DMS53 (cell line): ENCODE data around the gene CA4.
"Not testable (repeated sequence)": the region's sequence is repeated elsewhere in the genome, so short reads cannot be mapped to it uniquely, and the experiment has no call there.

Source experiments
- DNase-seq: peaks from one replicate; lab custom pipeline; 2025; lab: John Stamatoyannopoulos, UW

The CA4 gene

GRCh38 chr17:60174767-60175166, 25.0 kb downstream of the CA4 start:
- DNase-seq: peak; percentile 32

- not testable (repeated sequence) for DNase-seq
Measured at GRCh38 chr17:60176763-60177162, 27.0 kb downstream of the CA4 start.

- peak; percentile 53 for DNase-seq
Measured at GRCh38 chr17:60178180-60178579, 28.4 kb downstream of the CA4 start.

- DNase-seq: not testable (repeated sequence)
Measured at GRCh38 chr17:60180380-60180779, 30.6 kb downstream of the CA4 start.

DNA sequence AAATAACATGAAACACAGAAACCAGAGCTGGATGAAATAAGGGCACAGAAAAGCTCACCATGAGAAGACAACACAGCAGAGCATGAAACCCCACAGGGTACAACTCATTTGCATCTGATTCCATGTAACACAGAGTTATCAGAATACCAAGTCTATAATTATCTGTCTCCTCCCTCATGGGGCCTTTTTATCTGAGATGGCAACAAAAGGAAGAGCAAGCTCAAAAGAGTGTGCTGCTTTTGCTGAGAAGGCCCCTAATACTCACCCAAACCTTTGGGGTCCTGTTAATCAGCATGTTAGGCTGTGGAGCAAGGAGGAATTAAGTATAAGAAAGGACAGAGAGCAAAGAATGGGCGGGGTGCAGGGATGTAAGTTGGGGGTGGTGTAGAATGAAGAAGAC, 36.6 kb downstream of the CA4 start:
- DNase-seq: not testable (repeated sequence)

DNA sequence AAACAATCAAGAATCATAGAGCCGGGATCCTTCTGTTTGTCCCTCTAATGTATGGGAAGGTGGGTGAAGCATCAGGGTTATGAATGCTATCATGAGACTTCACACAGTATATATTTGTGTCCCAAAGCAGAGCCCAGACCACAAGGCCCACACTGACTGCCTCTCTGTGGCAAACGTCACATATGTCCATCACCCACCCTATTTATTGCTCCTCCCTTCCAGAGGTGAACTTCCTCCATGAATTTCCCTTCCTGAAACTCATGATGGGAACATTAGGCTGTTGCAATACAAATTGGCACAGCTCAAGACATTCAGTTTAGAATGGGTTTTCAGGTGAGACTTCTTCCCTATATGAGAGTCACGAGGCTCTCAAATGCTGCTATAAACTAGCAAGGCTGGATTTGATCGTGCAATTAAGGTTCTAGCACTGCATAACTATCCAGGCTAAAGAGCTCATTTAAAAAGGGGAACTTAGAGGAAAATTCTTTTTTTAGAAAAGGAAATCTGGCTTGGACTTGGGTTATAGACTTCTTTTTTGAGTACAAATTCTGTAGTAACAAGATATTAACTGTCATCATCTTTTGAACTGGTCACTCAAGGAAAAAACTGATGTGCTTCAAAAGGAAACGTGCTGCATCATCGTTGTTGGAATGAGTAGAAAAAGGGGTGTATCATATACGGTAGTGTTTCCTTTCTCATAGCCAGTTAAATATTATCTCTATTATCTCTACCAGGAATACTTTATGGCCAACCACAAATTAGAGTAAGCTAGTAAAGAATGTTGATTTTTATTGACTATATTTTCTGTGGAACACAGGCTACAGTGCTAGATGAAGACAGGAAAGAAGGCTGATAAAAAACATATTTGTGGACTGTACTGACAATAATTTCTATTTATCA, 37.3 kb downstream of the CA4 start:
- not testable (repeated sequence) for DNase-seq

DNA sequence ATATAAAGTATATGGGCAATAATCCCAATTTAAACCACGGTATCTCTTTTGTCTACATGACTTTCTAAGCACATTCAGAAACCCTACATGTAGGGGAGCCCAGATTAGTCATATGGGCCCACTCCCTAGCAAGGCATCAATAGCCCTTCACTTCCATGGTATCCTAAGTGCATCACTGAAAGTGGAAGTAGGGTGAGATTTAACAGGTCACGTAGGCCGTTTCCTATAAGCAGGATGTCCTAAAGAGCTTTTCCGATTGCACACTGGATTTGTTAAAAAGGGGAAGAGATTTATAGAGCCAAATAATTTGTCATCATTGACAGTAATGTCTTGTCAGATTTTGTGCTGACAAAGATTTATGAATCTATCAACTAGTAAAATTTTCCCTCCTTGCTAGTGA, 39.0 kb downstream of the CA4 start:
- DNase-seq: no peak

DNA sequence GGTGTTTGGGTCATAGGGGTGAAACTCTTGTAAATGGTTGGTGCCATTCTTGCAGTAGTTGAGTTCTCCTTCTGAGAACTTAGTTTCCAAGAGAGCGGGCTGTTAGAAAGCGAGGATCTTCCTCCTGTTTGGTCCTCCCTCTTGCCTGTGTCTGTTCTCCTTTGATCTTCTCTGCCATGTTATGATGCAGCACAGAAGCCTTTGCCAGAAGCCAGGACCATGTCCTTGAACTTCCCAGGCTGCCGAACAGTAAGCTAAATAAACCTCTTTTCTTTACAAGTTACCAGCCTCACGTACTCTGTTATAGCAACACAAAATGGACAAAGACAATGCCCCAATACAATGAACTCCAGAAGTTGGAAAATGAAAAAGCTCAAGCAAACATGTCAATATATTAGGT, 40.3 kb downstream of the CA4 start:
- DNase-seq: not testable (repeated sequence)

- not testable (repeated sequence) for DNase-seq
Measured at GRCh38 chr17:60193032-60193431, 43.3 kb downstream of the CA4 start.

DNA sequence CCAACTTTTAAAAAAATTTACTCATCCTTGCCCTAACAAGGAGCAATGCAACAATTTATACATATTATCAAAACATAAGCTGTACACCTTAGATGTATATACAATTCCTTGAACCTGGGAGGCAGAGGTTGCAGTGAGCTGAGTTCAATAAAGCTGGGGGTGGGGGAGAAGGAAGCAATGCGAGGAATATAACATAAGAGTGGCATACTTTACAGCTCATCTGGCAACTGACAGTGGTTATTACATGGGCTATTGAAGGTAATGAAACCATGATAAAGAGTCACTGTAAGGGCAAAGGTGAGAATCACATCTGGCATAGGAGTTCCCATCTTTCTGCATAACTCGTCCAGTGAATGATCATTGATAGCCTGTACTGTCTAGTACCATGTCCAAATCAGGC, 43.7 kb downstream of the CA4 start:
- no peak for DNase-seq

GRCh38 chr17:60194141-60194540, 44.4 kb downstream of the CA4 start:
- not testable (repeated sequence) for DNase-seq

DNA sequence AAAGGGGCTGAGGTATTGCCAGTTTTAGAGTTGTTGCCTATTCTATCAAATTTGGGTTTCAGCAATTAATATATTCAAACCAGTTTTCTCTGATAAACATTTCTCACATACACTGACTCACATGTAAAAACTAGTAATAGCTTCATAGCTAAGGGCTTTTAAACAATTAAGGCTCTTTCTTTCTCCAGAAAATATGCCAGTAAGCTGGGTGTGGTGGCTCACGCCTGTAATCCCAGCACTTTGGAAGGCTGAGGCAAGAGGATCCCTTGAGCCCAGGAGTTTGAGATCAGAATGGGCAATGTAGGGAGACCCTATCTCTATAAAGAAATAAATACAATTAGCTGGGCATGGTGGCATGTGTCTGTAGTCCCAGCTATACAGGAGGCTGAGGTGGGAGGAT, 48.9 kb downstream of the CA4 start:
- DNase-seq: not testable (repeated sequence)

DNA sequence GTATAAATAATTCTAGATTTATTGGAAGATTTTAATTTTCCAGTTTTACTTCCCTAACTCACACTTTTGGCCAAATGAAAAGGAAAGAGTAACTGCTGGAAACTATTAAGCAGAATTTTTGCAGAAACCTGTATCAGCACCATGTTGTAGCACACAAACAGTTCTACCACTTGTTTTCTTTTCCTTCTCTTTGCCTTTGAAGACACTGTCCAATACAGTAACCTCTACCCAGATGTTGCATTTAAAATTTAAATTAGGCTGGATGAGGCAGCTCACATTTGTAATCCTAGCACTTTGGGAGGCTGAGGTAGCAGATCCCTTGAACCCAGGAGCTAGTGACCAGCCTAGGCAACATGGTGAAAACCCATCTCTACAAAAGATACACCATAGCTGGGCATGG, 56.0 kb downstream of the CA4 start:
- not testable (repeated sequence) for DNase-seq

DNA sequence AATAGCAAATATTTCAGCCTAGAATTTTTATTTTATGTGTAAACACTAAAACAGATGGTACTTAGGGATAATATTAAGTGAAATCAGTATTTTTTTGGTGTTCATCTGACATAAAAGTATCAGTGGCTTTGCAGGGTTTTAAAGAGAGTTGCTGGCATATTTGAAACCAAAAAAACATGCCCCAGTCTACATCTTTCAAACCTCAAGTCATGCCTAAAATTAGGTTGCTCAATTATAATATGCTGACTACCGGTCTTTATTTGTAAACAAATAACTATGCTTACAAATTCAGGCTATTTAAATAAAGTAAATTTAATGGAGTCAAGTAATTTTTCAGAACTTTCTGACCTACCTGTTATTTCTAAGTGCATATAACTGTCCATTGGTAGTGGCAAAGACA, 58.5 kb downstream of the CA4 start:
- DNase-seq: not testable (repeated sequence)
